Measurements from ENCODE around the gene ACTR6.

Gene ACTR6

DNA sequence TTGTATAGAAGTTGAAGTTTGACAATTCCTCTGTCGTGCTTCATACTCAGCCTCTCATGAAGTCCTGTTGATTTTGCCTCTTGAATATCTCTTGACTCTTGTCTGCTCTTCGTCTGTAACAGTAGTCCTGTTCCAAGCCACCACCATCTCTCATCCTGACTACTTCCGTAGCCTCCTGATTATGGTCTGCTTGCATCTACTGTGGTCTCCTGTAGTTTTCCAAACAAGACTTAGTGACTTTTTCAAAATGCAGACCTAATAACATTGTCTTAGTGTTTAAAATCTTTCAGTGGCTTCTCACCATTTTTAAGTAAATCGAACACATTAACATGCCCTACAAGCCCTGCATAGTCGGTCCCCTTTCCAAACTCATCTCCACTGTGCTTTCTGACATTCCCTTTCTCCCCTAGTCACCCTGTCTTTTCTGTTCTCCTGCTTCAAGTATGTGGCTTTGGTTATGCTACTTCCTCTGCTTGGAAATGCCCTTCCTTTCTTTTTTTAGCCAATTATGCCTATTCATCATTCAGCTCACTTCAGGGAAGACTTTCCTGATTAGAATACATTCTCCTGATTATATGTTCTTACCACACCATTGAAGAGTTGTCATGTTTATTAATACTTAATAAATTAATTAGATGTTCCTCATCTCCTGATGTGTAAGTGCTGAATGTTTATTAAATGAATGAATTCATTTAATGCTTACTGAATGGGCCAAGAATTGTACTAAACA is 68.4 kb downstream of the ACTR6 start:
- H3K27ac ChIP-seq = no peak overlapping the region
- TF ChIP-seq CTCF (conservative IDR thresholded peaks at IDR 0.05; ENCODE audit: low read depth) = no peak
- no peak for DNase-seq (ENCODE audit: low spot score)
- ChIA-PET POLR2A (ENCODE audit: low non-redundant PET) (no interaction called here), CTCF (interaction anchor here (0.6 kb wide), 3 partner anchors 11 to 57 kb away, joined by 3 to 6 read pairs (median 4); no protein-coding TSS in a partner anchor)

DNA sequence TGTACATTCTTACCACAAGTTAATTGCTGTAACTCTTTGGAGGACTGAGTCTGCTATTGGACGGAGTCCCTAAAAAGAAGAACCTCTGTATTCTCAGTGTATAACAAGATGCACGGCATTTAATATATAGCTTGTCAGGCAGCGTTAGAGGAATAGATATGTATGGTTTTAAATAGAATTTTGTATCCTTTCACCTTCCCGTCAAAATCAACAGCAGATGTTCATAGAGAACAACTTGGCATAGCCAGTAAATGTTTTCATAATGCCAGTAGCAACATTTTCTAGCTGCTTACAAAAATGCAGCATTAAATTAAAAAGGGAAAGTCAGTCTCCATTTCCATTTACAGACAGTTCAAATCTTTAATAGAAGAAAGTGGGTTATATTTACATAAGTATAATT is 73.2 kb downstream of the ACTR6 start:
- H3K27ac ChIP-seq = no peak overlapping the region
- POLR2A ChIA-PET (ENCODE audit: low non-redundant PET) = no interaction called here
- no peak for TF ChIP-seq CTCF (conservative IDR thresholded peaks at IDR 0.05; ENCODE audit: low read depth)
- no peak for DNase-seq (ENCODE audit: low spot score)
- CTCF ChIA-PET = no interaction called here

Data from RWPE1 (cell line).